GM19035 (cell line): Measurements from ENCODE around the gene IGF1.

Experiments used
- ATAC-seq: cut with Tn5 transposase; IDR thresholded peaks from one replicate; pipeline ENCODE4 v1.9.1; 2021; ENCODE audit not compliant: unreplicated experiment

The IGF1 gene

DNA sequence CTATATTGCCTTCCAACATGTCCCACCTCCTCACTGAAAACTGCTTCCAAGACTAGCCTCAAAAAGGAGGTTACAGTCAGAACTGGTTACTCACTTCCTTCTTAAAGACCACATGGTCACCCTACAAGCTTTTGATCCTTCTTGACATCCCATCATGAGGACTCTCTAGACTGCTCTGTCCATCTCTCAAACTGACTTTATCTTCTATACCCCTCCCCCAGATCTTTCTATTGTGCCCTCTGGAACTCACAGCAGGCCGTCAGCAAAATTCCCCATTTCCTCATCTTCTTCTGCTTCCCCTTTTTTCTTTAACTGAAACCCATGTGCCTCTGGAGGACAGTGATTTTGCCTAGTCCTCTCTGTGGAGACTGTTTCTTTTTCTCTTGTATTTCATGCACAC, 18.1 kb upstream of the IGF1 start:
- ATAC-seq = no peak

DNA sequence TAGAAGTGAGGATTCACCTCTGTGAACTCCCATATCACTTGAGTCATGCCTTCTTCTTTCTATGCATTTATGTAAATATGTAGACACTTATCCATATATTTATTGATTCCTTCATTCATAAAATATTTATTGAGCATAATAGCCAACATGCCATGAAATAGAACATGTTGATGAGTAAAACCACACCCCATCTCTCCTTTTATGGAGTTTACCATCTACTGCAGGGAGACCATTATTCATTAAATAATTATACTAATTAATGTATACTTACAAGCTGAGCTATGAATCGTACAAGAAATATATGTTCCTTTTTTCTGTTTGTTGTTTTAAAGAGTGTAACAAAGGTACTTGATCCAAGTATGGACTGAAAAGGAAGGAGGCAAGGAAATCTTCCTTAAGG, 17.4 kb upstream of the IGF1 start:
- no peak for ATAC-seq

DNA sequence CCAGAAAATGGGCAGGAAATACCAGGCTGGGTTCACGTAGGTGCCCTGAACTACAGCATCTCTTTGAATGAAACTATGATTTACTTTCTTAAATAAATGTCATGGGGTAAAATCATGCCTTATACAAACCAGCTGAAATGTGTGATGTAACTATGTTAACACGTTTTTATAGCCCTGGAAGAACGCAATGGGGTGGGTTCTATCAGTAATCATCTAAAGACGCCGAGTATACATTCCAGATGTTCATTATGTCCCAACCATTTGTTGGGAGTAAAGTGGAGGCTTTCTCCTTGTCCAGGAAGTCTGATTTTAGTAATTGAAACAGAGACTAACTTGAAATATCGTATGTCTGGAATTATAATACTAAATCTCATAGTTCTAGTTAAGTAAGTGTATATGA, 16.2 kb upstream of the IGF1 start:
- ATAC-seq = no peak

DNA sequence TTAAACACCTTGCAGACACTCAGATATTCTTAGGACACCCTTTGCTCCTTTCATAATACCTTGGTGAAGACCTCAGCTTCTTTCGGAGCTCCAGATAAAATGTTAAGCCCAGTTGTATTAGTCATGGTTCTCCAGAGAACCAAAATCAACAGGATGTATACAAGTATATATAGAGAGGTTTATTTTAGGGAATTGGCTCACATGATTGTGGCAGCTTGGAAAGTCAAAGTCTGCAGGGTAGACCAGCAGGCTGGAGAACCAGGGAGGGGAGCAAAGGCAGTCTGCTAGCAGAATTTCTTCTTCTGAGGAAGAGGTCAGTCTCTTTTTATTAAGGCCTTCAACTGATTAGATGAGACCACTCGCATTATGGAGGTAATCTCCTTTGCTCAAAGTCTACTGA, 6.9 kb upstream of the IGF1 start:
- ATAC-seq = no peak

DNA sequence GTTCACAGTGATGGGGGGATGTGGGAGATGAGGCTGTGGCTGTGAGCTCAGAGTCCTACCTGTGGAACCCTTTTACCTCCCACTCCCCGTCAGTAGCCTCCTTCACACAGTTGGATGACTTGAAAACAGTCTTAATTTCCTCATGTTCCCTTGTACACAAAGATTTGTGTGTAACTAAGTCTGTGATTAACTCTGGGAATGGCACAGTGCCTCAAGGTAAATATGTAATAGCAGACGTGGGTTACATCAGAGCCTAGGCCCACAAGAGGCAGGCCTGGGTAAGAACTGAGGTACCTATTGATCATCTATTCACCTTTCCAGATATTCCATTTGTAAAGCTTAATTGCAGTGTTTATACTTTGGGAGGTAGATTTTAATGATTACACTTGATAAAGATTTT, 5.8 kb upstream of the IGF1 start:
- ATAC-seq = no peak

DNA sequence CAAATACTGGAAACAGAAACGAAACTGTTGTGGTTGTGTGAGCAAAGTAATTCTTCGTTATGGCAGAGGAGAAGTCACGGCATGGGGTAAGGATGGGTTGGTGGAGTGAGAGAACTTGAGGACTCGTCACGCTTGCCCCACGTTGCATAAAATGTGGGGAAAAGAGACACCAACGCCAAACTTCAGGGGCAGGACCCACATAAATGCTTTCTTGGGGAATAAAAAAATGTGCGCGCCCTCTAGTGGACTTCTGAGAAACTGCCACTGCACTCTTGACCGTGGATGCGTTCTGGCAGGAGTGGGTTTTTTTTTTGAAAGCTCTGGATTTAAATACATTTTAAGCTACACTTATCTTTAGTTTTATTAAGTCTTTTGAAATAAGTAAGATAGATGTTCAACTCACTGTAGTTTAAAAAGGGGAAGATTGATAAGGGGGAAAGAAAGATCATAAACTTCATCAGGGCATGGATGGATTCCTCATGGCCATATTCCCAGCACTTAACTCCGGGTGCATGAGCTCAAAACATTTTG, 4.1 kb upstream of the IGF1 start:
- ATAC-seq = peak; percentile 50

DNA sequence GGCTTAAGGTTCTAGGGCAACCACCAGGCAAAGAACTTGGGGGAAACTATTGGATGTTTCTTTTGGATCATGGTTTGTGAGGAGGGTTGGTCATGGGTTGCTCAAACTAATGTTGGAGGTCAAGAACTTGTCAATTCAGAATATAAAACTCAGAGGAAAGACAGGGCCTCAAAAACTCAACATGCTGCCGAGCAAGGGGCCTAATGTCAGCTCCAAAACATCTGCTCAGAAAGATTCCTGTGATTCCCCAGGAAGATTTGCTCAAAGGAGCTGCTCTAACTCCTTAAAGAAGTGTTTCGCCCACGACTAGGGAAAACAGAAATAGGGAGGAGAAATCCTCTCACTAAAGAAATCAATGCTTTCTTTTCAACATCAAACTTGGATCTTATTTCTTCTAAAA, 3.7 kb upstream of the IGF1 start:
- ATAC-seq = no peak

DNA sequence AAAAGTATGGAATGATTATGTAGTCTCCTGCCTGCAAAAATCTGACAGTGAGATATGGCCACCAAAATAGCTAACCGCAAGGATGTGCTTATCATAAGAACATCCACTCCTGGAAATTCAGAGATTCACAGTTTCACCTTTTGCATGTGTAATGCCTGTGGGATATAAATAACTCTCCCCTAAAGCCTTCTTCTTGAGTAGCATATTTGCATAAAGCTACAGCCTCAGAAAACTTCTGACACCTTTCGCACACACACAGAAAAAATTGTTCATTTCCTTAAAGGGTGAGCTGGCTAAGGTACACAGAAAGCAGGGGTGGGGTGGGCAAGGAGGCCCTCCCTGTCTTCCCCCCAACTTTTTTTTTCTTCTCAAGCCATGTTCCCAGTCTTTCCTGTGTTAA, 3.1 kb upstream of the IGF1 start:
- peak; percentile 62 for ATAC-seq

DNA sequence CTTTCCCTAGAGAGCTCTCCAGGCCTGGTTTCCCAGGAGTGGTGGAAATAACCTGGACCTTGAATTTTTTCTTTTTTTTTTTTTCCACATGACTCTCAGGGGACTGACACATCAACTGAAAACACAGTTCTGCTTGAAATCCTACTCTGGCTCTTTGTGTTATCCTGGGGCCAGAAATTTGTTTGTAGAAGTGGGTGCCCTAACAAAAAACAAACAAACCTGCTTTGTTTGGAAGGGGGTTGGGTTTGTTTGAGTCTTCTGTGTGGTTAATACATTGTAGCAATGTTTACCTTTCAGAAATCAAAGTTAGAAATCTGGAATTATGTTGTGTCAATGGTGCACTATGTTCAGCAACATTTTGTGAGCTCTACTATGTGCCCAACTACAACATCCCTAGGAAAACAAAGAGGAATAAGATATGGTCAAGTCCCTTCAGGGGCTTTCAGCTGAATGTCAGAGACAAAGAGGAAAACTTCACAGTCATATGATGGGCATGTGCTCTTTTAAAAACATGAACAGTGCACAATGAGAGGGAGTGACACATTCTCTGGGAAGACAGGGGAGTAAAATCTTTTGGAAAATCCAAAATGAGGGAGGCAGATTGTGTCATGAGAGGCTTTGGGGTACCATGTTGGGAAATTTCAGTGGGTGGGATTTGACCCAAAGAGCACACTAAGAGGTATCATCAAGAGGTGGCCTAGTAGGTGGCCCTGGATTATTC, 1.5 kb upstream of the IGF1 start:
- no peak for ATAC-seq

DNA sequence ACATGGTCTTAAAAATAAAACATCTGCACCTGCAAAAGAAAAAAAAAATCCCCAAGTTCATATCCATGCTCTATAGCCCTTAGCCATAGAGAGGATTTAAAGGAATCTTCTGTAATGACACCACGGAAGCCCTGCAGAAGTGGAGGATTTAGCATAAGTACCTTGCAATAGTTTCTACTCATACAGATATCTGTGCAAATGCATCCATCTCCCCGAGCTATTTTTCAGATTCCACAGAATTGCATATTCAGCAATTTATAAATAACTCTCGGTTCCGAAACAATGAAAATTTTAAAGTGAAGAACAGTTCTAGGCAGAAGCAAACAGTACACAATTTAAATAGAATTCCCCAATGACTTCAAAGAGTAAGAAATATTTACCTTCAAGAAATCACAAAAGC, 424 bp downstream of the IGF1 start:
- ATAC-seq = no peak

DNA sequence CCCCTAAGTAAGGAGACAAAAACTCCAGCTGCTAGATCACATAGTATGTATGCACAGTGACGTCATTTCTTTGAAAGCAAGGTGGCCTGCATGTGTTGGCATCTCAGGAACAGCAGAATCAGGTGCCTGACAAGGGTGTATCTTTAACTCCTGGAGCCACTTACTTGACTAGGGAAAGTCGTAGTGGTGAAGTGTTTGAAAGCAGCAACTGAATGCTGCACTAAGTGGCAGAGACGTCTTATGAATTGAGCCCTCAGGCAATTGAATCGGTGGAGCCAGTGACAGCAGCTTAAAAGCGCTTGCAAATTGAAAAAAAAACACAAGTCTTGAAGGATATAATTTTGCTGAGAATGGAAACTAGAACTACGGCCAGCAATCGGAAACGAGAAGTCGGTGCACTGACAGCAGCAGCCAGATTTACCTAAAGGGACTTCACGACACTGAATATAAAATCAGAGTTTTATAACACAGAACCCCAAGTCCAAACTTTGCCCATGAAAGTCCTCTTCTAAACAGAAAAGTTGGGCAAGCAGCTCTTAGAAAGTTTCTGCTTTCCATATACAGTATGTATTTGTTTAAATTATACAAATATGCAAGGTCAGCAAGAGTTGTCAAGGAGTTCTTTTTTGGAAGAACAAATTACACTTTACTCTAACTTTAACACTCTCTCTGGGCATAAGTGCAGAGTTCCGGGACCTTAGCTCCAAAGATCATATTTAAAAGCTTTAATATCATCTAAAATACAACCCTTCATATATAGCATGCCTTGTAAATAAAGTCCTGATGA, 1.1 kb downstream of the IGF1 start:
- peak; percentile 33 for ATAC-seq

DNA sequence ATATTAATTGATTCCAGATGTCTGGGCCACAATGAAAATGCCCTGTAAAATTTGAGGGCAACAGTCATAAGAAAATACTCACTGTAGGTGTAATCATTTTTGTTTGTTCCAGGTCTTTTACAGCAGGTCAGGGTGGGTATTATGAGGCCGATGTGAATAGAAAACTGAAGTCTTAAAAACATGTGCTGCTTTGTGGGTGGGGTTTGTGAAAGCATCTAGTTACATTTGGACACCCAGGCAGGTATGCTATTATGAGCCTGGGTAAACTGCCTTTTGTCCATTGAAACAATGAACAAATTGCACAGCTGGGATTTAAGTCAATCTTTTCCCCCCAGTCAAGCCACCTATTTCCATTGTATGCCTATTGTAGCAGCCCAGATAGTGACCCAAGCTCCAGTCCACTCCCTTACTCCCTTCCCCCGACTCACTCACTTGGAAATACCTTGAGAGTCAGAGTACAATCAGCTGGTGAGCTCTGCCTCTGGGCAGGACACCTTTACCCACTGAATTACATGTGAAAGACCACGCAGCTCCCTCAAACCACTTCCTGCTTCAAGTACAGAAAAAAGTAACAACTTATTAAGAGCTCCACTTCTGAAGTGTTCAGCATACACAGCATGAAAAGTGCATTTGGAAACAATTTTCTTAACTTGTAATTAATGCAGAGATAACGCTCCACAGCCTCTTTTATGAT, 1.8 kb downstream of the IGF1 start:
- ATAC-seq = peak; percentile 59

DNA sequence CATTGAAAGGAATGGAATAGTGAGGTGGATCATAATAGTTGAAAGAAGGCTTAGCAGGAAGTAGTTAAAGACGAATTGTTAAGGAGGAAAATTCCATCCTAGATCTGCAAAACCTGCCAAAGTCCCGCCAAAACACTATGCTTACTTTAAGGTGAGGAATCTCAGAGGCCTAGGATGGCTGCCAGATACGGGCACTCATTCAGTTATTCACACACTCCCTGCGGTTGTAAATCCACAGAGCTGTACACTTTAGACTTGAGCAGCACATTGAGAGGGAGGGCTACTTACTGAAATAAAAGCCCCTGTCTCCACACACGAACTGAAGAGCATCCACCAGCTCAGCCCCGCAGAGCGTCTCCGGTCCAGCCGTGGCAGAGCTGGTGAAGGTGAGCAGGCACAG, 5.0 kb downstream of the IGF1 start:
- no peak for ATAC-seq

DNA sequence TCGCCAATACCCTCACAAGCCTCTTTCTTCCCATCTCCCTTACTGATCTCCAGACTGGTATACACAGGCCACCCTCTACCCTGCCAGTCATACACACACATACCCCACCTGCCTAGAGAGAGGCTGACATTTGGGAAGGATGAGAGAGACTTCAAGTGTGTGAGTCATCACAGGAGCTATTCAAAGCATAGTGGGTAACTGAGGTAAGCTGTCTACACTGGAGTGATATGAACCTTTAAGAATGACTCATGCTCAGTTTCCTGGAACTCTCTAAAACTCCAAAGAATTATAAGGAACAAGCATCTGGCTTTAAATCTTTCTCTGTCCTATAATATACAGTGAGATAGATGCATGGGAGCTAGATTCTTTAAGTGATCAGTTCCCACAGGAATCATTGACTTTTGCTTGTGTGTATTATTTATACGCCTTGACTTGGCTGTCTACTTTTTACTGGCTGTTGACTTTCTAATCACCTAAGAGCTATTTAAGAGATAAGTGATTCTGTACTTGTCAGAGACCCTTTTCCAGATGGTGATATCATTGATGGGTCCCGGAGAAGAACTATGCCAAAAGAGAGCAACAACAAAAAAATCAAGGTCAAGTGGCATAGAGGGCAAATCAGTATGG, 5.8 kb downstream of the IGF1 start:
- ATAC-seq = no peak

DNA sequence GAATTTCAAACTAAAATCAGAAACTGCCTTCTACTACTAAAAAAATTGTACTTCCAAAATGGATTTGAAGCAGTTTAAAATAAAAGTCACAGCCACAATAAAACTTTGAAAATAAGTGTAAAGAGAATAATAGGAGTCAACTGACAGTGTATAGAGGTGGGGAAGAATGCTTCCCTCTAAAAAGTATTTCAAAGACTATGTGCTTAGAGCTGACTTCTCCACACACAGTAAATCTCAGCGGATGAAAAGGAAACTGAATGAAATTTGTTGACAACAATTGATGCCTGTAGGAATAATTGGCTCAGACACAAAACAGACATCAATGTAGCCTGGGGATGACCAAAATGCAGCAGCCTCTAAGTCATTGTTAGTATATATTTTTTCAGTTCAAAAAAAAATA, 7.9 kb downstream of the IGF1 start:
- ATAC-seq = no peak

DNA sequence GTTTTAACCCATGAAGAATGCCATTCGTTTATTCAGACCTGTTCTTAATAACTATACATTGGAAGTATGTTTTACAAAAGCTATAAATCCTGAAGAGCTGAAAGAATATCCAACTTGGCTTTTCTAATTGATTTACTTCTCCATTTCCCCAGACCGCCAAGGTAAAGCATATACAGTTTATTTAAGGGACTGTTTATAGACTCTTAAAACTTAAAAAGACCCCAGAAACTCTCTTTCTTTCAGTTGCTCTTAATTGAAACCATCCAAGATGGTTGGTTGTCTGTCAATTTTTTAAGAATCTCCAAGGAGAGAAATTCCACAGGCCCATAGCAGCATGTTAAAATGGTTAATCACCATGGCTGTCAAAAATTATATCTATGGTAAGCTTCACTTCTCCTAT, 8.8 kb downstream of the IGF1 start:
- no peak for ATAC-seq

DNA sequence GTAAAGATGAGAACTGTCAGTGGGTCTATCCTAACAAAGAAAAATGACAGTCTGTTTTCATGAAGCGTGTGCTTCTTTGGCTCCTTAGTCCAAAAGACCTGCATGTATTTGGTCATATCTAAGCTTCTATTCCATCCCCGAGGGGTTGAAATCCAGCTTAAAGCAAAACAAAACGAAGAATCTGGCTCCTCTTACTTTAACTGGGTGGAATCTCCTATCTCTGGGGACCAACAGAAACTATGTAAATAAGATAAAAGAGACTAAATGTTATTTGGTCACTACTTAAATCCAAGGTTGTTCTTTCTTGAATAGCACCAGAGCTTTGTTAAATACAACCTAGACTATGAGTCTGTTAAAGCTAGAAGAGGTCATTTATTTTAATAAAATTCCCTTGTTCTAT, 9.4 kb downstream of the IGF1 start:
- no peak for ATAC-seq

DNA sequence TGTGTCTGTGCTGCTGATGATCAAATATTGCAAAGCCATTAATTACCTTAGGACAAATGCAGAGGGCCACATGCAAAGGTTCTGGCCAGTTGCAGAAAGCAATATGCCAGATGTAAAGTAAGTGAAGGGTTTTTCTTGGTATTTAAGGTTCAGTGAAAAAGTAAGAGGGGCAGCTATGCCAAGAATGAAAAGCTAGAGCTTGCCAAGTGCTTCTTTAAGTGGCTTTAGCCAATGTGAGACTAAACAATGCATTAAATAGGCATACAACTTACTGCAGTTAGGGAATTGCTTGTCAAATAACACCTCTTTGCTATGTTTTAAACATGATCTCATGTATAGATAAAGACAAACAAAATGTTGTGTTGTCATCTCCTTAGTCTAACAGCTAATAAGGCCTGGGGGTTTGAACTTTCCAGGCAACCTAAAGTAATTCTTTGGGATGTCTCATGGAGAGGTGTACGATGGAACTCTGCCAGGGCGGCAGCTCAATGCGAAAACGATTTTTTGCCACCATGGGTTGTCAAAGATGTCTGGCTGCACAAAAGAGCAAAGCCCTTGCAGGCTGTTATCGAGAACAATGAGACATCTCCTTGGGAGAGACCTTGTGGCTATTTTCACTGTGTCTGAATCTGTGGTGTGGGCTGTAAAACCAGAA, 12.0 kb downstream of the IGF1 start:
- ATAC-seq = no peak

DNA sequence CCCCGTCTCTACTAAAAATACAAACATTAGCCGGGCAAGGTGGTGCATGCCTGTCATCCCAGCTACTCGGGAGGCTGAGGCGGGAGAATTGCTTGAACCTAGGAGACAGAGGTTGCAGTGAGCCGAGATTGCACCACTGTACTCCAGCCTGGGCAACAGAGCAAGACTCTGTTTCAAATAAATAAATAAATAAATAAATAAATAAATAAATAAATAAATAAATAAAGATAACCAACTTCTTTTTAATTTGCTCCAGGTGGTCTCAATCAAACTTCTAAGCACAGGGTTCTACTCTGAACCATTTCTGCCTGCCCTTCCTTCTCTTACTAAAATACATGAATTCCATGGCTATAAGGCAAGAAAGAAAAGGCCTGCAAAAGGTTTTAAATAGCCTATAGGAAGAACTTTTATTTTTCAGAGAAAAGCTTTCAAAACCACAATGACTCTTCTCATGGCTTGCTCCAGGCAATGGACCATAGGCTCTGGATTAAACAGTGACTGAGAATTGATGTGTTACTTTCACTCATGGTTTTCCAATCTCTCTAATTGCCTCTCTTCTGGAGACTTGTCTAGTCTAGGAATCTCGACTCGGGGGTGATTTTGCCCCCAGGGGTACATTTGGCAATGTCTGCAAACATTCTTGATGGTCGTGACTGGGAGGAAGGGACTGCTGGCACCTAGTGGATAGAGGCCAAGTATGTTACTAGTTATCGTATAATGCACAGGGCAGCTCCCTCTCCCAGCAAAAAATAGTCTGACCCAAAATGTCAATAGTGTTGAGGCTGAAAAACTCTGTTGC, 14.4 kb downstream of the IGF1 start:
- ATAC-seq = no peak

DNA sequence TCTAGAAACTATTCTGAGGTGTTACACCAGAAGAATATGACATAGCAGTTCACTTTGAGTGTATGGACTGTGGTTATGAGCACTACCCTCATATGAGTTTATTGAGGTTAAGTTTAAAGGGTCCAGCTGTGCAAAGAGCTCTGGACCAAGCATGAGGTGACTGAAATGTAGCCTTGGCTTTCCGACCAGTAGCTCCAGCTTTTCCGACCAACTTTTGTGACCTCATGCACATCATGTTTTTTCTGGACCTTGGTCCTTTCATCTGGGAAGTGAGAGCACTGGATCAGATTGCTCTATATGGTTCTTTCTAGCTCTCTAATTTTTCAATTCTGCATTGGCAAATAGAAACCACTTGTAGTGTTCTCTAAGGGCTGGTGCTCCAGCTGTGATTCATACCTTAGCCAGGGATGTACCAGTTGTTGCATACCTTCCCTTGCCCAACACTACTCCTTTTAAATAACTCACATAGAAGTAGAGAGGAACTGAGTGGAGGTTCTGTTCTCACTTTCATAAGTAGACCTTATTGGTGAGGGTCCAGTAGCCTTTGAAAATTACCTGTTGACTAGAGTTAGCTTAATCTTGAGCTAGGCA, 16.6 kb downstream of the IGF1 start:
- no peak for ATAC-seq
